Keratinocyte (primary cell): ENCODE data around the gene RTN4RL2.

Source experiments
- EZH2 ChIP-seq: IDR thresholded peaks from one replicate; pipeline ENCODE4 v1.6.1; 2012; ENCODE audit warnings: inconsistent platforms, mild to moderate bottlenecking, low read length, moderate library complexity
- TF ChIP-seq, protein P1 (sequence below), 3 experiments: IDR thresholded peaks in 1 of 3; conservative IDR thresholded peaks in 1 of 3; optimal IDR thresholded peaks in 1 of 3; 2 replicates in 2 of 3; 3 replicates in 1 of 3; pipeline versions ENCODE3 to v1.5.1; 2011; ENCODE audit warnings: low read length in 3 of 3, mild to moderate bottlenecking in 3 of 3, moderate library complexity in 2 of 3, control low read depth in 1 of 3, inconsistent platforms in 1 of 3; ENCODE audit not compliant: insufficient read depth in 2 of 3; ENCODE audit errors: extremely low read depth in 1 of 3

DNA sequence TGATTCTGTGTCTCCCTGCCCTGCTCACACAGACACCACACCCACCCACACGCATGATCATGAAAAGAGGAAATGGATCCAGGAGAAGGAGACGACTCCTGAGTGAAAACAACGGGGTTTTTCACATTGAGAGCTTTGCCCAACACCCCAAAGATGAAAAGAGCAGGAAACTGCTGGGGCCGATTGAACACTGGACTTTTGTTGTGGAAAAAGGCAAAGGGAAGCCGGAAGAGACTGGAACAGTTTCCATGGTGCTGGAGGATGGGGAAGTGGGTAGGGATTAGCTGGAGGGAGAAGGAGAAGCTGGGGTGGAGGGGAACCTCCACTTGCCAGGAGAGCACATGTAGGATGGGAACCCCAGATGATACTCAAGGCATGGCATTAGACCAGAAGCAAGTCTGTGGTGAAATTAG lies 28.2 kb upstream of the RTN4RL2 start:
- TF ChIP-seq, protein P1, sequence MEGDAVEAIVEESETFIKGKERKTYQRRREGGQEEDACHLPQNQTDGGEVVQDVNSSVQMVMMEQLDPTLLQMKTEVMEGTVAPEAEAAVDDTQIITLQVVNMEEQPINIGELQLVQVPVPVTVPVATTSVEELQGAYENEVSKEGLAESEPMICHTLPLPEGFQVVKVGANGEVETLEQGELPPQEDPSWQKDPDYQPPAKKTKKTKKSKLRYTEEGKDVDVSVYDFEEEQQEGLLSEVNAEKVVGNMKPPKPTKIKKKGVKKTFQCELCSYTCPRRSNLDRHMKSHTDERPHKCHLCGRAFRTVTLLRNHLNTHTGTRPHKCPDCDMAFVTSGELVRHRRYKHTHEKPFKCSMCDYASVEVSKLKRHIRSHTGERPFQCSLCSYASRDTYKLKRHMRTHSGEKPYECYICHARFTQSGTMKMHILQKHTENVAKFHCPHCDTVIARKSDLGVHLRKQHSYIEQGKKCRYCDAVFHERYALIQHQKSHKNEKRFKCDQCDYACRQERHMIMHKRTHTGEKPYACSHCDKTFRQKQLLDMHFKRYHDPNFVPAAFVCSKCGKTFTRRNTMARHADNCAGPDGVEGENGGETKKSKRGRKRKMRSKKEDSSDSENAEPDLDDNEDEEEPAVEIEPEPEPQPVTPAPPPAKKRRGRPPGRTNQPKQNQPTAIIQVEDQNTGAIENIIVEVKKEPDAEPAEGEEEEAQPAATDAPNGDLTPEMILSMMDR (optimal IDR thresholded peaks at IDR 0.05 in 1 of 3, IDR thresholded peaks at IDR 0.05 in 1 of 3, conservative IDR thresholded peaks at IDR 0.05 in 1 of 3; ENCODE audit: extremely low read depth in 1 of 3, insufficient read depth in 2 of 3, low read length in 3 of 3), result no peak
- no peak for TF ChIP-seq EZH2
